Glutamatergic neuron (in vitro differentiated cells): Measurements from ENCODE around the gene COX17. TPM values are rescaled to one million over a fixed set of nuclear protein-coding genes. Genes with fewer than 3 reads are reported as not detected.
A peak's percentile ranks its signal among the peaks of the same experiment; 100 is the strongest.

Source experiments
- DNase-seq: peaks from one replicate; pipeline ENCODE4 v3.0.0; 2022
- H3K27ac Mint-ChIP-seq: one replicate; pipeline ENCODE4 v1.8.0; 2020; ENCODE audit warnings: mild to moderate bottlenecking, mixed read lengths, inconsistent platforms; ENCODE audit not compliant: unreplicated experiment
- H3K27me3 Mint-ChIP-seq: one replicate; pipeline ENCODE4 v1.8.0; 2020; ENCODE audit warnings: mild to moderate bottlenecking, moderate library complexity, mixed read lengths, inconsistent platforms; ENCODE audit not compliant: unreplicated experiment
- H3K36me3 Mint-ChIP-seq: one replicate; pipeline ENCODE4 v1.8.0; 2020; ENCODE audit warnings: mild to moderate bottlenecking, mixed read lengths, inconsistent platforms; ENCODE audit not compliant: unreplicated experiment
- H3K4me1 Mint-ChIP-seq: one replicate; pipeline ENCODE4 v1.8.0; 2020; ENCODE audit warnings: mild to moderate bottlenecking, low read depth, mixed read lengths, inconsistent platforms; ENCODE audit not compliant: unreplicated experiment
- H3K4me3 Mint-ChIP-seq: one replicate; pipeline ENCODE4 v1.8.0; 2020; ENCODE audit warnings: mild to moderate bottlenecking, mixed read lengths, inconsistent platforms; ENCODE audit not compliant: unreplicated experiment
- H3K9me3 Mint-ChIP-seq: one replicate; pipeline ENCODE4 v1.8.0; 2020; ENCODE audit warnings: mild to moderate bottlenecking, moderate library complexity, mixed read lengths, inconsistent platforms; ENCODE audit not compliant: unreplicated experiment
- CTCF ChIP-seq: fragments of 200-600 bp; sonication (generic); IDR thresholded peaks from one replicate; pipeline ENCODE4 v1.5.0; 2021; ENCODE audit not compliant: partially characterized antibody, unreplicated experiment
- total RNA-seq: library from RNA; stranded (reverse); fragmentation: NEBNext Ultra II Directional; extraction: Animal tissue kit (Norgen Biotek cat#: 25700); gene quantifications from one replicate; pipeline ENCODE4 v1.2.1, GENCODE V29; 2021; ENCODE audit not compliant: unreplicated experiment

COX17 gene
- total RNA-seq, 1 donor from 2014 or later, result 38.0 TPM

DNA sequence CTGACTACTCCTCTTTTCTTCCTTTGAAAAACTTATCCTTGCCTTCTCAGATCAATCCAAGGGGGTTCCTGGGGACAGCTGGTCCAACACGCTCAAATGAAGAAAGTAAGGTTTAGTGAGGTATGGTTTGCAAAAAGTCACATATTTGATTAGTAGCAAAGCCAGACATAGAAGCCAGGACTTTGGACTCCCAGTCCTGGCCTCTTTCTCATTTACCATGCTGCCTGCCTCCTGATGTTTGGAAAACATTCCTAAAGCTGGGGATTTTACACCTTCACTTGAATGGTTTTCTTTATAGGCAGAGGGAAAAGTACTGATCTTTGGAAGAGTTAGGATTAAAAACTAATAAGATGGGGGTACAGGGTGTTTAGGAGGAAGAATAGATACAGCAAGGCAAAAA lies 31.4 kb downstream of the COX17 start:
- Mint-ChIP-seq H3K9me3 (no peaks in the 10 kb centered on the region), H3K27me3 (no peaks in the 10 kb centered on the region), H3K4me1 (no peaks in the 10 kb centered on the region), H3K36me3 (no peaks in the 10 kb centered on the region), H3K27ac (no peak overlapping the region), H3K4me3 (no peak overlapping the region)
- no peak for TF ChIP-seq CTCF
- no peak for DNase-seq

DNA sequence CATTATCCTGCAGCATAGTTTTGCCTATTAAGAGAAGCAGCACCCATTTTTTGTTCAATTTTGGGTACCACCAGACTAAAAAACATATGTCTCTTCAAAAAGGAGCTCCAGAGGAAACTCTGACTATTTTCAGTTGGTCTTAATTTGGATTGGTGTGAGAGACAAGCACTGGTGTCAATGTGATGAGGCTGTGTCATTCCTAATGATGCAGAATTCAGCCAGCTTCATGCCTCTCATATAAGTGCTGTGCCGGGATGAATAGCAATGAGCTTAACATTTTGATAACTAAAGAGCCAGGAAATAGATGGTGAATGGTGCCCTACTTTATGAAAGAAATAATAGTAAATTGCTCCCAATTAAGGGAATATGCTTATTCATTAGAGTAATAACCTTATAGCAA lies 32.7 kb downstream of the COX17 start:
- no peak overlapping the region for H3K27ac Mint-ChIP-seq
- H3K36me3 Mint-ChIP-seq, result no peaks in the 10 kb centered on the region
- H3K9me3 Mint-ChIP-seq, result no peaks in the 10 kb centered on the region
- H3K27me3 Mint-ChIP-seq, result no peaks in the 10 kb centered on the region
- no peak for DNase-seq
- no peak for TF ChIP-seq CTCF
- no peak overlapping the region for H3K4me3 Mint-ChIP-seq
- H3K4me1 Mint-ChIP-seq, result no peaks in the 10 kb centered on the region

GRCh38 chr3:119643528-119643927 lies 33.7 kb downstream of the COX17 start:
- H3K9me3 Mint-ChIP-seq, result peaks cover 3% of the 10 kb centered on the region
- DNase-seq, result no peak
- no peak overlapping the region for H3K4me3 Mint-ChIP-seq
- TF ChIP-seq CTCF, result no peak
- no peaks in the 10 kb centered on the region for H3K36me3 Mint-ChIP-seq
- peak overlapping the region; percentile 3 for H3K27ac Mint-ChIP-seq
- H3K4me1 Mint-ChIP-seq, result peaks cover 6% of the 10 kb centered on the region
- no peaks in the 10 kb centered on the region for H3K27me3 Mint-ChIP-seq

- Mint-ChIP-seq H3K4me3 (no peak overlapping the region), H3K36me3 (no peaks in the 10 kb centered on the region), H3K4me1 (peaks cover 10% of the 10 kb centered on the region), H3K27ac (peak overlapping the region; percentile 3), H3K27me3 (no peaks in the 10 kb centered on the region), H3K9me3 (peaks cover 3% of the 10 kb centered on the region)
- no peak for DNase-seq
- TF ChIP-seq CTCF, result no peak
Observed at GRCh38 chr3:119642746-119643473, 34.3 kb downstream of the COX17 start.

- no peak for DNase-seq
- Mint-ChIP-seq H3K27ac (no peak overlapping the region), H3K4me3 (no peak overlapping the region), H3K27me3 (no peaks in the 10 kb centered on the region), H3K4me1 (peaks cover 12% of the 10 kb centered on the region), H3K9me3 (peaks cover 3% of the 10 kb centered on the region), H3K36me3 (no peaks in the 10 kb centered on the region)
- no peak for TF ChIP-seq CTCF
Observed at GRCh38 chr3:119641416-119641815, 35.8 kb downstream of the COX17 start.
